HG03342 (cell line): ENCODE results near the gene ABCC5.
"Not testable (repeated sequence)": the region's sequence is repeated elsewhere in the genome, so short reads cannot be mapped to it uniquely, and the experiment has no call there.

Source experiments
- ATAC-seq: cut with Tn5 transposase; IDR thresholded peaks from one replicate; pipeline ENCODE4 v1.9.1; 2021; ENCODE audit warnings: mild to moderate bottlenecking, moderate library complexity; ENCODE audit not compliant: unreplicated experiment

Gene ABCC5

GRCh38 chr3:183896610-183897009, 121.1 kb downstream of the ABCC5 start:
- no peak for ATAC-seq

DNA sequence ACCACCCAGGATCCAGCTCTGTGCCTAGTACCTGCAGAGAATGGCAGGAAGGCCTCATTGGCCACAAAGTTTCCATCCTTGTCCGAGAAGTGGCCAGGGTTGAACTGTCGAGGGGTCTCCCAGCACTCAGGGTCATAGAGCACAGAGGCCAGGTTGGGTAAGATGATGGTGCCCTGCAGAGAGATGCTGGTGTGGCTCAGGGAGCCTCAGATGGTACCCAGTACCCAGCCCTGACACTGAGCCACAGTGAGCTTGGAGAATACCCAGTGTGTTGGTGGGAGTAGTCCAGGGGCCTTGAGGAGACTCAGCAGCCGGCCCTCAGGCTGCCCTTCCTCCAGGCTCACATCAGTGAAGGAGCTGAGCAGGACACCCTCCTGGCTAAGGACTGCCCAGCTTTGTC, 121.5 kb downstream of the ABCC5 start:
- ATAC-seq, result no peak

DNA sequence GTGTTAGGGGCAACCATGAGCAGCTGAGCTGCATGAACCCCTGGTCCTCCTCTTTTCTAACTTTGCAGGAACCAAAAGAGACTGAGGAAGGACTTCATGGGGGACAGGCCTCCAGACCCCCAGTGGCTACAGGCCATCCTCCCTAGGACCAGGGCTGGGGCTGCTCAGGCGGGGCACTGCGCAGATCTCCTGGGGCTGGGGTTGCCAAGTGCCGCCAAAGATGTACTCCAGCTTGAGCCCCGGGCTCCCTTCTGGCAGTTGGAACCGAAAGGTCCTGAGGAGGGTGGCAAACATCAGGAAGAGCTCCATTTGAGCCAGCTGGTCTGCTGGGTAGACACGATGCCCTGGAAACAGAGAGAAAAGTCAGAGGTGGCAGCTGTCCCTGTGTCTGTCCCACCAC, 121.9 kb downstream of the ABCC5 start:
- ATAC-seq, result no peak

DNA sequence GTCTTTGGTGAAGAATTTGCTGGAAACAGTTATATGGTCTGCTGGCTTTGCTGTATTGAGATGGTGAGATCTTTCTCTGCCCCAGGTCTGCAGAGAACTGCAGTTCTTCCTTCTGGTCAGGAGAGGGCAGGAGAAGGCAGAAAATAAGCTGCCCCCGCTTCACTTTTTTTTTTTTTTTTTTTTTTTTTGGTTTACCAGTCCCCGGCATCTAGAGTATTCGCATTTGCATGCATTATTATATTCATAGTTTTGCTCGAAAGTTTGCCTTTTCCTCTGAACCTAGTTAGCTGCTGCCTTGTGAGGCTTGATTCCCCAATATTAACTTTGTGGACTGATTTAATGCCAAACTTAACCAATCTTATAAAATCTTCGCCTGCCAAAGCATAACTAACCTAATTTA, 122.4 kb downstream of the ABCC5 start:
- no peak for ATAC-seq

GRCh38 chr3:183892610-183893214, 125.0 kb downstream of the ABCC5 start:
- no peak for ATAC-seq

DNA sequence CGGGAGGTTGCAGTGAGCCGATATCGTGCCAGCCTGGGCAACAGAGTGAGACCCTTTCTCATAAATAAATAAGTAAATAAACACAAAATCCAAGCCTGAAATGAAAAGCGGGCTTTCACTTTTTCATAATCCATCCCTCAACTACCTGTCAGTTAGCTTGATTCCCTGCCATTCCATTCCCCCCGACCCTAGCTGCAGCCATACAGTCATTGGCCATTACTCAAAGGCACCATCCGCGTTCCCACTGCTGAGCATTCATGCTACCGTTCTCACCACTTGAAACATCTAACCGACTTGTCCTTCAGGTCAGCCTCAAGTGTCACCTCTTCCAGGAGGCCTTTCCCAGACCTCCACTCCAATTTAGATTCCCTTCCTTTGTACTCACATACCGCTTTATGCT, 131.9 kb downstream of the ABCC5 start:
- no peak for ATAC-seq

GRCh38 chr3:183884427-183885296, 133.0 kb downstream of the ABCC5 start, which contains the start of gene PARL:
PARL (minus strand) TSS chr3:183884880; CDS start chr3:183884846, 34 bp downstream.
- peak; percentile 100 for ATAC-seq

GRCh38 chr3:183884097-183884426, 133.6 kb downstream of the ABCC5 start:
- no peak for ATAC-seq

- no peak for ATAC-seq
Observed at GRCh38 chr3:183883291-183884096, 134.2 kb downstream of the ABCC5 start.

GRCh38 chr3:183880121-183880520, 137.6 kb downstream of the ABCC5 start:
- ATAC-seq, result no peak

GRCh38 chr3:183879243-183879642, 138.4 kb downstream of the ABCC5 start:
- ATAC-seq, result no peak

GRCh38 chr3:183878071-183878470, 139.6 kb downstream of the ABCC5 start:
- no peak for ATAC-seq

DNA sequence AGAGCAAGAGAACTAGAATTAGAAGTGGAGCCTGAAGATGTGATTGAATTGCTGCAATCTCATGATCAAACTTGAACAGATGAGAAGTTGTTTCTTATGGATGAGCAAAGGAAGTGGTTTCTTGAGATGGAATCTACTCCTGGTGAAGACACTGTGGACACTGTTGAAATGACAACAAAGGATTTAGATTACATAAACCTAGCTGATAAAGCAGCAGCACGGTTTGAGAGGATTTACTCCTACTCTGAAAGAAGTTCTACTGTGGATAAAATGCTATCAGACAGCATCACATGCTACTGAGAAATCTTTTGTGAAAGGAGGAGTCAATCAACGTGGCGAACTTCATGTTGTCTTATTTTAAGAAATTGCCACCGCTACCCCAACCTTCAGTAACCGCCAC, 140.5 kb downstream of the ABCC5 start:
- ATAC-seq, result not testable (repeated sequence)

DNA sequence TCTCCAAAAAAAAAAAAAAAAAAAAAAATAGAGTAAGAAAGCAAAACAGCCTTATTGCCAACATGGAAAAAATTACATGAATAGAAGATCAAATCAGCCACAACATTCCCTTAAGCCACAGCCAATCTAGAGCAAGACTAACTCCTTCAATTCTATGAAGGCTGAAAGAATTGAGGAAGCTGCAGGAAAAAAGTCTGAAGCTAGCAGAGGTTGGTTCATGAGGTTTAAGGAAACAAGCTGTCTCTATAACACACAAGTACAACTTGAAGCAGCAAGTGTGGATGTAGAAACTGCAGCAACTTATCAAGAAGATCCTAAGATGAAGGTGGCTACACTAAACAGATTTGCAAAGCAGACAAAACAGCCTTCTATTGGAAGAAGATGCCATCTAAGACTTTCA, 142.3 kb downstream of the ABCC5 start:
- ATAC-seq, result no peak

GRCh38 chr3:183873914-183874313, 143.8 kb downstream of the ABCC5 start:
- ATAC-seq, result no peak

GRCh38 chr3:183871541-183871940, 146.1 kb downstream of the ABCC5 start:
- ATAC-seq, result no peak

- ATAC-seq, result no peak
Observed at GRCh38 chr3:183870563-183870962, 147.1 kb downstream of the ABCC5 start.
